ENCODE data around the gene SLC66A3.

The SLC66A3 gene

GRCh38 chr2:11222845-11223244, 67.6 kb downstream of the SLC66A3 start:
- DNase-seq, result no peak

GRCh38 chr2:11224887-11225286, 69.6 kb downstream of the SLC66A3 start:
- no peak for DNase-seq

GRCh38 chr2:11227595-11227994, 72.3 kb downstream of the SLC66A3 start:
- DNase-seq, result no peak

Measured in activated effector memory CD4-positive, alpha-beta T cell treated with Interleukin-2 at 50 U/mL for 16 hours (primary cell).